CD8-positive, alpha-beta memory T cell (primary cell): ENCODE results near the gene PPP1R16B. TPM values are rescaled to one million over a fixed set of nuclear protein-coding genes. Genes with fewer than 3 reads are reported as not detected.

Experiments used
- CTCF ChIA-PET: fragments of 350-600 bp; sonication (Branson Sonifier 250); formaldehyde crosslinking; loops from one replicate; lab custom pipeline; 2021; ENCODE audit warnings: antibody characterized with exemption; lab: Charles Lee
- POLR2A ChIA-PET: fragments of 350-600 bp; sonication (Branson Sonifier 250); formaldehyde crosslinking; loops from one replicate; lab custom pipeline; 2021; ENCODE audit warnings: antibody characterized with exemption; lab: Charles Lee
- DNase-seq, 5 donors: peaks; one replicate each; pipeline versions ENCODE4 v3.0.0 to v3.0.0-alpha.2; 2020 to 2022; ENCODE audit warnings: mixed read lengths in 1 of 5
- H3K27ac ChIP-seq: one replicate; pipeline ENCODE4 v1.7.0; 2013; ENCODE audit warnings: low read depth, mild to moderate bottlenecking, low read length, moderate library complexity
- H3K27me3 ChIP-seq: 2 replicates; pipeline ENCODE4 v1.7.0; 2013; ENCODE audit warnings: low read length, mild to moderate bottlenecking; ENCODE audit not compliant: insufficient read depth, poor library complexity, severe bottlenecking
- H3K36me3 ChIP-seq: 2 replicates; pipeline ENCODE4 v1.7.0; 2013; ENCODE audit warnings: mild to moderate bottlenecking, low read length, moderate library complexity; ENCODE audit not compliant: insufficient read depth
- H3K4me1 ChIP-seq: 2 replicates; pipeline ENCODE4 v1.7.0; 2013; ENCODE audit warnings: mild to moderate bottlenecking, low read length, moderate library complexity; ENCODE audit not compliant: insufficient read depth
- H3K4me3 ChIP-seq: 2 replicates; pipeline ENCODE4 v1.7.0; 2013; ENCODE audit warnings: mild to moderate bottlenecking, low read length
- H3K9me3 ChIP-seq: 2 replicates; pipeline ENCODE4 v1.7.0; 2013; ENCODE audit warnings: mild to moderate bottlenecking, low read length
- H3K27ac Mint-ChIP-seq, 8 donors: one replicate each; pipeline ENCODE4 v1.8.0; 2020 to 2021; ENCODE audit warnings: mixed read lengths in 8 of 8, mild to moderate bottlenecking in 6 of 8, inconsistent platforms in 3 of 8, moderate library complexity in 3 of 8
- H3K27me3 Mint-ChIP-seq, 2 donors: one replicate each; pipeline ENCODE4 v1.8.0; 2020 to 2021; ENCODE audit warnings: mixed read lengths in 2 of 2, mild to moderate bottlenecking in 1 of 2, moderate library complexity in 1 of 2
- H3K36me3 Mint-ChIP-seq, 3 donors: one replicate each; pipeline ENCODE4 v1.8.0; 2020 to 2021; ENCODE audit warnings: mixed read lengths in 3 of 3, inconsistent platforms in 1 of 3, mild to moderate bottlenecking in 1 of 3
- H3K4me1 Mint-ChIP-seq, 3 donors: one replicate each; pipeline ENCODE4 v1.8.0; 2020 to 2021; ENCODE audit warnings: mixed read lengths in 3 of 3, inconsistent platforms in 1 of 3, mild to moderate bottlenecking in 1 of 3
- H3K4me3 Mint-ChIP-seq, 7 donors: one replicate each; pipeline ENCODE4 v1.8.0; 2020 to 2021; ENCODE audit warnings: mixed read lengths in 7 of 7, mild to moderate bottlenecking in 6 of 7, moderate library complexity in 4 of 7, inconsistent platforms in 2 of 7
- H3K9me3 Mint-ChIP-seq, 5 donors: one replicate each; pipeline ENCODE4 v1.8.0; 2020 to 2022; ENCODE audit warnings: mixed read lengths in 5 of 5, mild to moderate bottlenecking in 3 of 5, moderate library complexity in 2 of 5, inconsistent platforms in 1 of 5
- polyA plus RNA-seq: library from polyadenylated mRNA; unstranded; fragments of 300-500 nt; fragmentation: Illumina TruSeq; gene quantifications from one replicate; pipeline ENCODE4 v1.2.3, GENCODE V29; 2021
- total RNA-seq, 2 experiments: library from RNA; stranded (reverse); gene quantifications; one replicate each; pipeline ENCODE4 v1.2.3, GENCODE V29; 2021

Gene PPP1R16B
- total and polyA plus RNA-seq, 3 experiments from 2014 or later = 40.2 to 171 (median 167) TPM

GRCh38 chr20:38927902-38928578 is 122.5 kb downstream of the PPP1R16B start:
- Histone ChIP-seq H3K27ac (no peak overlapping the region), H3K4me1 (peaks cover 22% of the 10 kb centered on the region), H3K4me3 (peak overlapping the region; percentile 29), H3K9me3 (no peaks in the 10 kb centered on the region), H3K27me3 (no peaks in the 10 kb centered on the region), H3K36me3 (no peaks in the 10 kb centered on the region)
- CTCF ChIA-PET = interaction anchor here (1.5 to 1.6 kb wide), 2 partner anchors 8 to 176 kb away, joined by 3 to 4 read pairs; no protein-coding TSS in a partner anchor
- Mint-ChIP-seq H3K9me3 (peaks cover 0 to 1% (median 0%) of the 10 kb centered on the region in 5 donors), H3K4me3 (peak overlapping the region; percentile 64 to 96 (median 83)), H3K27me3 (peaks cover 0 to 5% of the 10 kb centered on the region in 2 donors), H3K27ac (peak overlapping the region in 4 of 8 donors; percentile 3 to 68 (median 44)), H3K4me1 (peaks cover 25 to 46% (median 38%) of the 10 kb centered on the region in 3 donors), H3K36me3 (peaks cover 0 to 7% (median 0%) of the 10 kb centered on the region in 3 donors)
- POLR2A ChIA-PET = no interaction called here
- no peak for DNase-seq

- H3K4me1 Mint-ChIP-seq = peaks cover 25 to 42% (median 33%) of the 10 kb centered on the region in 3 donors
These were observed 124.7 kb downstream of the PPP1R16B start for GRCh38 chr20:38930242-38930569.

DNA sequence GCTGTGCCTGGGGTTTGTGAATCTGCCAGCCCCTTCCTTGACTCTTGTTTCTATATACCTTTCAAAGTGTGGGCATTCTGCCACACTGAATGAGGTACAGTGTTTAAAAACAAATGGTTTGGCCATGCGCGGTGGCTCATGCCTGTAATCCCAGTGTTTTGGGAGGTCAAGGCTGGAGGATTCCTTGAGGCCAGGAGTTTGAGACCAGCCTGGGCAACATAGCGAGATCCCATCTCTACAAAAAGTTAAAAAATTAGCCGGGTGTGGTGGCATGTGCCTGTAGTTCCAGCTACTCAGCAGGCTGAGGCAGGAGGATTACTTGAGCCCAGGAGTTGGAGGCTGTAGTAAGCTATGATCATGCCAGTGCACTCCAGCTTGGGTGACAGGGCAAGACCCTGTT is 126.5 kb downstream of the PPP1R16B start:
- Histone ChIP-seq H3K4me3 (no peak overlapping the region), H3K4me1 (peaks cover 19% of the 10 kb centered on the region), H3K36me3 (no peaks in the 10 kb centered on the region), H3K27me3 (no peaks in the 10 kb centered on the region), H3K27ac (no peak overlapping the region), H3K9me3 (no peaks in the 10 kb centered on the region)
- Mint-ChIP-seq H3K4me1 (peaks cover 22 to 33% (median 28%) of the 10 kb centered on the region in 3 donors), H3K27me3 (peaks cover 0 to 1% of the 10 kb centered on the region in 2 donors), H3K27ac (no peak overlapping the region), H3K36me3 (no peaks in the 10 kb centered on the region), H3K9me3 (no peaks in the 10 kb centered on the region), H3K4me3 (no peak overlapping the region)
- DNase-seq = no peak
- CTCF ChIA-PET = no interaction called here
- POLR2A ChIA-PET = no interaction called here

More at GRCh38 chr20:38930242-38930569, 124.7 kb downstream of the PPP1R16B start:
- peak overlapping the region in 6 of 7 donors; percentile 12 to 66 (median 50) for H3K4me3 Mint-ChIP-seq
- H3K36me3 ChIP-seq = no peaks in the 10 kb centered on the region
- no peaks in the 10 kb centered on the region for H3K9me3 Mint-ChIP-seq
- peaks cover 0 to 7% of the 10 kb centered on the region in 2 donors for H3K27me3 Mint-ChIP-seq
- no peak for DNase-seq
- no peaks in the 10 kb centered on the region for H3K9me3 ChIP-seq
- no peaks in the 10 kb centered on the region for H3K36me3 Mint-ChIP-seq
- POLR2A ChIA-PET = interaction anchor here (0.7 to 1.0 kb wide), 2 partner anchors 12 to 32 kb away, joined by 3 to 4 read pairs; partner anchors contain the start of gene DHX35
- peaks cover 22% of the 10 kb centered on the region for H3K4me1 ChIP-seq
- no peak overlapping the region for H3K4me3 ChIP-seq
- CTCF ChIA-PET = interaction anchor here (1.2 to 1.3 kb wide), 3 partner anchors 9 to 120 kb away, joined by 4 to 6 read pairs (median 5); no protein-coding TSS in a partner anchor
- no peaks in the 10 kb centered on the region for H3K27me3 ChIP-seq
- H3K27ac Mint-ChIP-seq = peak overlapping the region in 7 of 8 donors; percentile 10 to 77 (median 43)
- H3K27ac ChIP-seq = no peak overlapping the region

DNA sequence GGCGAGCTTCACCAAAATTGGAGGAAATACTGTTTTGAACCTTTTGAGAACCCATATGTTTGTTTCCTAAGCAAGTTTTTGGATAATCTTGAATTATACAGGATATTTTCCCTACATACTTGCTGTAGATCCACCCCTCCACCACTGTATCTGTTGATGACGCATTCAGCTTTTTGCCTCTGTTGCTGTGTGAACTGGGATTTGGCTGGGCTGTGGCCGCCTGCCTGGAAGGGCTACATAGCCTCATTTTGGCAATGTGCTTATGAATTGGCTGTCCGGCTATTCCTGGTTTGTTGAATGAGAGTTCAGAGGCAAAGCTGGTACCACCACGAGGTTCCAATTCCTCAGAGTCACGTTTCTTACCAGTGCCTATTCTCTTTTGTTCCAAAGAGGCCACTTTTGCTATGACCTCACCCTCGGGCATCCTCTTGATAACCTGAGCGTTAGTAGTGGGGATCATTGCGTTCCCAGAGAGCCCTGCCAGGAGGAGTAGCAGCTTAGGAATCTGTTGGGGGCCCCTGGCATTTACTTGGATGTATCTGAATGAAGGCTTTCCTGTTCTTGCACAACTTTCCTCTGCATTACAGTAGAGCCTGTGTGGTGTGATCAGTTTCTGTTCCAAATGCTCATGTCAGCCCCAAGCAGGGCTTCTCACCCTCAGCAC is 127.1 kb downstream of the PPP1R16B start:
- Mint-ChIP-seq H3K36me3 (no peaks in the 10 kb centered on the region), H3K27me3 (peaks cover 0 to 1% of the 10 kb centered on the region in 2 donors), H3K9me3 (no peaks in the 10 kb centered on the region), H3K27ac (peak overlapping the region in 1 of 8 donors; percentile 25), H3K4me3 (no peak overlapping the region), H3K4me1 (peaks cover 20 to 29% (median 28%) of the 10 kb centered on the region in 3 donors)
- CTCF ChIA-PET = no interaction called here
- Histone ChIP-seq H3K36me3 (no peaks in the 10 kb centered on the region), H3K9me3 (no peaks in the 10 kb centered on the region), H3K27ac (no peak overlapping the region), H3K27me3 (no peaks in the 10 kb centered on the region), H3K4me3 (no peak overlapping the region), H3K4me1 (peaks cover 13% of the 10 kb centered on the region)
- no peak for DNase-seq
- POLR2A ChIA-PET = no interaction called here

GRCh38 chr20:38934530-38934929 is 129.0 kb downstream of the PPP1R16B start:
- H3K9me3 Mint-ChIP-seq = no peaks in the 10 kb centered on the region
- no peak overlapping the region for H3K4me3 Mint-ChIP-seq
- H3K36me3 Mint-ChIP-seq = no peaks in the 10 kb centered on the region
- no peak overlapping the region for H3K27ac Mint-ChIP-seq
- Histone ChIP-seq H3K4me3 (no peak overlapping the region), H3K36me3 (no peaks in the 10 kb centered on the region), H3K27ac (no peak overlapping the region), H3K27me3 (no peaks in the 10 kb centered on the region), H3K9me3 (no peaks in the 10 kb centered on the region), H3K4me1 (peaks cover 8% of the 10 kb centered on the region)
- DNase-seq = no peak
- POLR2A ChIA-PET = interaction anchor here (0.6 kb wide), 1 partner anchor 1995 kb away, joined by 6 read pairs; no protein-coding TSS in a partner anchor
- peaks cover 8 to 13% (median 13%) of the 10 kb centered on the region in 3 donors for H3K4me1 Mint-ChIP-seq
- peaks cover 0 to 1% of the 10 kb centered on the region in 2 donors for H3K27me3 Mint-ChIP-seq
- CTCF ChIA-PET = interaction anchor here (1.4 to 1.5 kb wide), 2 partner anchors 28 to 289 kb away, joined by 3 to 5 read pairs; no protein-coding TSS in a partner anchor

DNA sequence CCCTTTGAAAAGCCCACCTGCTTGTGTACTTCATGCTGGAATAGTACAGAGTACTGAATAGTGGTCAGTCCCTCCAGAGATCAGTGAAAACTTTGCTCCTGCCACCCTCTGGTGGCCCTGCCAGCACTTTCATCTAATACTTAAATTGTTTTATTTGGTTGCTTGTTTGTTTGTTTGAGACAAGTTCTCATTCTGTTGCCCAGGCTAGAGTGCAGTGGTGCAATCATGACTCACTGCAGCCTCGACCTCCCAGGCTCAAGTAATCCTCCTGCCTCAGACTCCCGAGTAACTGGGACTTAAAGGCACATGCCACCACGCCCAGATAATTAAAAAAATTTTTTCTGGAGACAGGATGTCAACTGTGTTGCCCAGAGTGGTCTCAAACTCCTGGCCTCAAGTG is 129.8 kb downstream of the PPP1R16B start:
- H3K9me3 Mint-ChIP-seq = no peaks in the 10 kb centered on the region
- ChIA-PET POLR2A (interaction anchor here (0.6 kb wide), 1 partner anchor 1996 kb away, joined by 6 read pairs; no protein-coding TSS in a partner anchor), CTCF (interaction anchor here (0.9 to 1.4 kb wide), 2 partner anchors 8 to 290 kb away, joined by 3 to 5 read pairs; no protein-coding TSS in a partner anchor)
- no peaks in the 10 kb centered on the region for H3K36me3 Mint-ChIP-seq
- H3K9me3 ChIP-seq = no peaks in the 10 kb centered on the region
- peaks cover under 1% of the 10 kb centered on the region for H3K4me1 ChIP-seq
- H3K27ac ChIP-seq = no peak overlapping the region
- no peak overlapping the region for H3K27ac Mint-ChIP-seq
- peaks cover 1 to 6% (median 6%) of the 10 kb centered on the region in 3 donors for H3K4me1 Mint-ChIP-seq
- H3K27me3 ChIP-seq = no peaks in the 10 kb centered on the region
- no peak overlapping the region for H3K4me3 Mint-ChIP-seq
- H3K4me3 ChIP-seq = no peak overlapping the region
- peaks cover 0 to 1% of the 10 kb centered on the region in 2 donors for H3K27me3 Mint-ChIP-seq
- H3K36me3 ChIP-seq = no peaks in the 10 kb centered on the region
- no peak for DNase-seq

- no peak for DNase-seq
- no peaks in the 10 kb centered on the region for H3K27me3 ChIP-seq
- Mint-ChIP-seq H3K4me3 (no peak overlapping the region), H3K4me1 (peaks cover 0 to 5% (median 3%) of the 10 kb centered on the region in 3 donors), H3K9me3 (no peaks in the 10 kb centered on the region), H3K36me3 (no peaks in the 10 kb centered on the region), H3K27me3 (peaks cover 0 to 1% of the 10 kb centered on the region in 2 donors), H3K27ac (peak overlapping the region in 1 of 8 donors; percentile 68)
- CTCF ChIA-PET = interaction anchor here (0.9 kb wide), 1 partner anchor 9 kb away, joined by 3 read pairs; no protein-coding TSS in a partner anchor
- POLR2A ChIA-PET = interaction anchor here (1.0 kb wide), 1 partner anchor 11 kb away, joined by 3 read pairs; no protein-coding TSS in a partner anchor
- no peaks in the 10 kb centered on the region for H3K9me3 ChIP-seq
- H3K27ac ChIP-seq = no peak overlapping the region
- H3K36me3 ChIP-seq = no peaks in the 10 kb centered on the region
- no peaks in the 10 kb centered on the region for H3K4me1 ChIP-seq
- no peak overlapping the region for H3K4me3 ChIP-seq
These were observed 130.5 kb downstream of the PPP1R16B start for GRCh38 chr20:38935967-38936407.
